Measurements from ENCODE around the gene GPR176. TPM values are rescaled to one million over a fixed set of nuclear protein-coding genes. Genes with fewer than 3 reads are reported as not detected.
A peak's percentile ranks its signal among the peaks of the same experiment; 100 is the strongest.

Gene GPR176
- polyA plus RNA-seq, 1 donor, result 9.4 TPM

GRCh38 chr15:39868396-39868795 lies 51.7 kb downstream of the GPR176 start:
- H3K27ac ChIP-seq (ENCODE audit: low read length), result no peak overlapping the region
- H3K27me3 ChIP-seq (ENCODE audit: control insufficient read depth, insufficient read depth, low read length), result no peaks in the 10 kb centered on the region
- no peaks in the 10 kb centered on the region for H3K9me3 ChIP-seq (ENCODE audit: control insufficient read depth, low read depth, low read length)
- no peak for DNase-seq
- 100% methylated on average over 1 of the region's 2 CpGs for WGBS (ENCODE audit: insufficient coverage, low lambda C conversion rate)
- no peak overlapping the region for H3K4me3 ChIP-seq (ENCODE audit: low read length)
- H3K4me1 ChIP-seq (ENCODE audit: control insufficient read depth, insufficient read depth, low read length), result no peaks in the 10 kb centered on the region
- no peaks in the 10 kb centered on the region for H3K36me3 ChIP-seq (ENCODE audit: control insufficient read depth, insufficient read depth, low read length)

GRCh38 chr15:39864116-39864515 lies 56.0 kb downstream of the GPR176 start:
- no peak for DNase-seq
- no peak overlapping the region for H3K27ac ChIP-seq (ENCODE audit: low read length)
- no CpG with 5 or more reads among the region's 1 CpG for WGBS (ENCODE audit: insufficient coverage, low lambda C conversion rate)
- H3K4me1 ChIP-seq (ENCODE audit: control insufficient read depth, insufficient read depth, low read length), result no peaks in the 10 kb centered on the region
- no peaks in the 10 kb centered on the region for H3K36me3 ChIP-seq (ENCODE audit: control insufficient read depth, insufficient read depth, low read length)
- no peaks in the 10 kb centered on the region for H3K9me3 ChIP-seq (ENCODE audit: control insufficient read depth, low read depth, low read length)
- no peaks in the 10 kb centered on the region for H3K27me3 ChIP-seq (ENCODE audit: control insufficient read depth, insufficient read depth, low read length)
- no peak overlapping the region for H3K4me3 ChIP-seq (ENCODE audit: low read length)

GRCh38 chr15:39860871-39861270 lies 59.2 kb downstream of the GPR176 start:
- Histone ChIP-seq H3K9me3 (ENCODE audit: control insufficient read depth, low read depth, low read length) (no peaks in the 10 kb centered on the region), H3K4me3 (ENCODE audit: low read length) (no peak overlapping the region), H3K4me1 (ENCODE audit: control insufficient read depth, insufficient read depth, low read length) (no peaks in the 10 kb centered on the region), H3K36me3 (ENCODE audit: control insufficient read depth, insufficient read depth, low read length) (no peaks in the 10 kb centered on the region), H3K27ac (ENCODE audit: low read length) (no peak overlapping the region), H3K27me3 (ENCODE audit: control insufficient read depth, insufficient read depth, low read length) (no peaks in the 10 kb centered on the region)
- no CpG with 5 or more reads among the region's 1 CpG for WGBS (ENCODE audit: insufficient coverage, low lambda C conversion rate)
- no peak for DNase-seq

- no peaks in the 10 kb centered on the region for H3K36me3 ChIP-seq (ENCODE audit: control insufficient read depth, insufficient read depth, low read length)
- WGBS (ENCODE audit: insufficient coverage, low lambda C conversion rate), result no CpG with 5 or more reads among the region's 3 CpGs
- peak in 1 of 2 donors; percentile 35 for DNase-seq
- no peaks in the 10 kb centered on the region for H3K4me1 ChIP-seq (ENCODE audit: control insufficient read depth, insufficient read depth, low read length)
- no peaks in the 10 kb centered on the region for H3K27me3 ChIP-seq (ENCODE audit: control insufficient read depth, insufficient read depth, low read length)
- H3K27ac ChIP-seq (ENCODE audit: low read length), result no peak overlapping the region
- H3K4me3 ChIP-seq (ENCODE audit: low read length), result no peak overlapping the region
- no peaks in the 10 kb centered on the region for H3K9me3 ChIP-seq (ENCODE audit: control insufficient read depth, low read depth, low read length)
Measured at GRCh38 chr15:39860200-39860599, 59.9 kb downstream of the GPR176 start.

GRCh38 chr15:39859636-39860035 lies 60.4 kb downstream of the GPR176 start:
- no CpG with 5 or more reads among the region's 4 CpGs for WGBS (ENCODE audit: insufficient coverage, low lambda C conversion rate)
- Histone ChIP-seq H3K36me3 (ENCODE audit: control insufficient read depth, insufficient read depth, low read length) (no peaks in the 10 kb centered on the region), H3K4me1 (ENCODE audit: control insufficient read depth, insufficient read depth, low read length) (no peaks in the 10 kb centered on the region)

GRCh38 chr15:39857132-39857531 lies 62.9 kb downstream of the GPR176 start:
- no CpG with 5 or more reads among the region's 1 CpG for WGBS (ENCODE audit: insufficient coverage, low lambda C conversion rate)
- no peak for DNase-seq
- Histone ChIP-seq H3K36me3 (ENCODE audit: control insufficient read depth, insufficient read depth, low read length) (no peaks in the 10 kb centered on the region), H3K4me1 (ENCODE audit: control insufficient read depth, insufficient read depth, low read length) (no peaks in the 10 kb centered on the region), H3K27ac (ENCODE audit: low read length) (no peak overlapping the region), H3K4me3 (ENCODE audit: low read length) (no peak overlapping the region), H3K9me3 (ENCODE audit: control insufficient read depth, low read depth, low read length) (no peaks in the 10 kb centered on the region), H3K27me3 (ENCODE audit: control insufficient read depth, insufficient read depth, low read length) (no peaks in the 10 kb centered on the region)

More at GRCh38 chr15:39859636-39860035, 60.4 kb downstream of the GPR176 start:
- no peak for DNase-seq
- no peak overlapping the region for H3K27ac ChIP-seq (ENCODE audit: low read length)
- H3K9me3 ChIP-seq (ENCODE audit: control insufficient read depth, low read depth, low read length), result no peaks in the 10 kb centered on the region
- no peaks in the 10 kb centered on the region for H3K27me3 ChIP-seq (ENCODE audit: control insufficient read depth, insufficient read depth, low read length)
- H3K4me3 ChIP-seq (ENCODE audit: low read length), result no peak overlapping the region

- no peak for DNase-seq
- no peak overlapping the region for H3K27ac ChIP-seq (ENCODE audit: low read length)
- no peaks in the 10 kb centered on the region for H3K36me3 ChIP-seq (ENCODE audit: control insufficient read depth, insufficient read depth, low read length)
- H3K27me3 ChIP-seq (ENCODE audit: control insufficient read depth, insufficient read depth, low read length), result no peaks in the 10 kb centered on the region
- H3K4me3 ChIP-seq (ENCODE audit: low read length), result no peak overlapping the region
- H3K9me3 ChIP-seq (ENCODE audit: control insufficient read depth, low read depth, low read length), result no peaks in the 10 kb centered on the region
- no CpG with 5 or more reads among the region's 3 CpGs for WGBS (ENCODE audit: insufficient coverage, low lambda C conversion rate)
- H3K4me1 ChIP-seq (ENCODE audit: control insufficient read depth, insufficient read depth, low read length), result no peaks in the 10 kb centered on the region
Measured at GRCh38 chr15:39856357-39856756, 63.7 kb downstream of the GPR176 start.

- H3K9me3 ChIP-seq (ENCODE audit: control insufficient read depth, low read depth, low read length), result no peaks in the 10 kb centered on the region
- no peak overlapping the region for H3K4me3 ChIP-seq (ENCODE audit: low read length)
- no peaks in the 10 kb centered on the region for H3K27me3 ChIP-seq (ENCODE audit: control insufficient read depth, insufficient read depth, low read length)
- WGBS (ENCODE audit: insufficient coverage, low lambda C conversion rate), result no CpG with 5 or more reads among the region's 2 CpGs
- no peaks in the 10 kb centered on the region for H3K36me3 ChIP-seq (ENCODE audit: control insufficient read depth, insufficient read depth, low read length)
- DNase-seq, result no peak
- no peaks in the 10 kb centered on the region for H3K4me1 ChIP-seq (ENCODE audit: control insufficient read depth, insufficient read depth, low read length)
- no peak overlapping the region for H3K27ac ChIP-seq (ENCODE audit: low read length)
Measured at GRCh38 chr15:39855400-39855799, 64.7 kb downstream of the GPR176 start.

- H3K4me1 ChIP-seq (ENCODE audit: control insufficient read depth, insufficient read depth, low read length), result no peaks in the 10 kb centered on the region
- no peak for DNase-seq
- no peaks in the 10 kb centered on the region for H3K36me3 ChIP-seq (ENCODE audit: control insufficient read depth, insufficient read depth, low read length)
- H3K27me3 ChIP-seq (ENCODE audit: control insufficient read depth, insufficient read depth, low read length), result no peaks in the 10 kb centered on the region
- H3K27ac ChIP-seq (ENCODE audit: low read length), result no peak overlapping the region
- H3K9me3 ChIP-seq (ENCODE audit: control insufficient read depth, low read depth, low read length), result no peaks in the 10 kb centered on the region
- no peak overlapping the region for H3K4me3 ChIP-seq (ENCODE audit: low read length)
Measured at GRCh38 chr15:39854161-39854560, 65.9 kb downstream of the GPR176 start.

- Histone ChIP-seq H3K36me3 (ENCODE audit: control insufficient read depth, insufficient read depth, low read length) (no peaks in the 10 kb centered on the region), H3K4me1 (ENCODE audit: control insufficient read depth, insufficient read depth, low read length) (no peaks in the 10 kb centered on the region), H3K9me3 (ENCODE audit: control insufficient read depth, low read depth, low read length) (no peaks in the 10 kb centered on the region), H3K27ac (ENCODE audit: low read length) (no peak overlapping the region), H3K27me3 (ENCODE audit: control insufficient read depth, insufficient read depth, low read length) (no peaks in the 10 kb centered on the region), H3K4me3 (ENCODE audit: low read length) (no peak overlapping the region)
- DNase-seq, result no peak
- WGBS (ENCODE audit: insufficient coverage, low lambda C conversion rate), result no CpG with 5 or more reads among the region's 1 CpG
Measured at GRCh38 chr15:39852250-39852649, 67.8 kb downstream of the GPR176 start.

GRCh38 chr15:39851500-39852092 lies 68.5 kb downstream of the GPR176 start:
- Histone ChIP-seq H3K9me3 (ENCODE audit: control insufficient read depth, low read depth, low read length) (no peaks in the 10 kb centered on the region), H3K4me1 (ENCODE audit: control insufficient read depth, insufficient read depth, low read length) (no peaks in the 10 kb centered on the region), H3K36me3 (ENCODE audit: control insufficient read depth, insufficient read depth, low read length) (no peaks in the 10 kb centered on the region), H3K27ac (ENCODE audit: low read length) (no peak overlapping the region), H3K27me3 (ENCODE audit: control insufficient read depth, insufficient read depth, low read length) (no peaks in the 10 kb centered on the region), H3K4me3 (ENCODE audit: low read length) (no peak overlapping the region)
- DNase-seq, result no peak
- 60% methylated on average over 1 of the region's 7 CpGs for WGBS (ENCODE audit: insufficient coverage, low lambda C conversion rate)

Measured in large intestine (tissue), 3 donors.